Gastrocnemius medialis (tissue), 4 donors: ENCODE results near the gene XPO1. TPM values are rescaled to one million over a fixed set of nuclear protein-coding genes. Genes with fewer than 3 reads are reported as not detected.
"Not testable (repeated sequence)": the region's sequence is repeated elsewhere in the genome, so short reads cannot be mapped to it uniquely, and the experiment has no call there.

Source experiments
- ATAC-seq, 2 donors: fragments of 150-250 bp; one replicate each; pipeline ENCODE4 v1.9.1; 2016
- DNase-seq, 2 donors: peaks; one replicate each; pipeline ENCODE4 v3.0.0-alpha.2; 2019
- H3K27ac ChIP-seq, 4 donors: fragments of 200-600 bp; sonication (generic); 1 replicate in 1 of 4; 2 replicates in 3 of 4; pipeline ENCODE4 v1.5.1; 2016 to 2018; ENCODE audit warnings: mild to moderate bottlenecking in 2 of 4, moderate library complexity in 1 of 4
- H3K27me3 ChIP-seq, 3 donors: fragments of 200-600 bp; sonication (generic) in 2 of 3; 1 replicate in 1 of 3; 2 replicates in 2 of 3; pipeline versions ENCODE4 v1.5.1 to v1.6.0; 2016 to 2019; ENCODE audit warnings: mild to moderate bottlenecking in 1 of 3, moderate library complexity in 1 of 3
- H3K36me3 ChIP-seq, 2 donors: fragments of 200-600 bp; sonication (generic) in 1 of 2; one replicate each; pipeline ENCODE4 v1.5.1; 2017 to 2018
- H3K4me1 ChIP-seq, 2 donors: fragments of 200-600 bp; sonication (generic) in 1 of 2; one replicate each; pipeline ENCODE4 v1.5.1; 2016 to 2017; ENCODE audit warnings: mild to moderate bottlenecking in 2 of 2
- H3K4me3 ChIP-seq, 4 donors: fragments of 200-600 bp; sonication (generic) in 3 of 4; 1 replicate in 1 of 4; 2 replicates in 3 of 4; pipeline ENCODE4 v1.5.1; 2016 to 2019; ENCODE audit warnings: mild to moderate bottlenecking in 2 of 4
- H3K9me3 ChIP-seq, 3 donors: fragments of 200-600 bp; sonication (generic) in 2 of 3; 1 replicate in 1 of 3; 2 replicates in 2 of 3; pipeline ENCODE4 v1.5.1; 2016 to 2019
- CTCF ChIP-seq, 5 experiments: fragments of 450-650 bp in 3 of 5; fragments of 200-600 bp in 2 of 5; sonication (generic) in 2 of 5; IDR thresholded peaks in 4 of 5; conservative IDR thresholded peaks in 1 of 5; 1 replicate in 4 of 5; 2 replicates in 1 of 5; pipeline ENCODE4 v1.5.1; 2016 to 2019; ENCODE audit warnings: antibody characterized with exemption in 5 of 5, mild to moderate bottlenecking in 3 of 5, moderate library complexity in 3 of 5
- POLR2A ChIP-seq, 2 donors: fragments of 450-650 bp; IDR thresholded peaks; one replicate each; pipeline ENCODE4 v1.6.1; 2017; ENCODE audit warnings: antibody characterized with exemption in 2 of 2, mild to moderate bottlenecking in 2 of 2, moderate library complexity in 2 of 2
- in situ Hi-C, 4 donors: fragments of 200-750 bp; cut with MboI; loops; one replicate each; pipeline versions ENCODE4 v1.15.0 to v1.8.0; 2017; ENCODE audit warnings: low sequenced_read_pairs in 4 of 4
- intact Hi-C: fragments of 100-400 bp; cut with DNase I; formaldehyde crosslinking; loops from one replicate; pipeline ENCODE4 v1.15.1; 2023; ENCODE audit warnings: low total_unique reads
- total RNA-seq, 4 donors: library from RNA; depleted of rRNA; stranded (reverse); fragments of >200 nt; gene quantifications; one replicate each; pipeline versions ENCODE4 v1.1.0 to v1.2.3, GENCODE V29; 2016

The XPO1 gene
- total RNA-seq, 4 donors from 2014 or later, result 34.3 to 69.1 (median 56.3) TPM

GRCh38 chr2:61492476-61492875 is 45.7 kb downstream of the XPO1 start:
- Histone ChIP-seq H3K27ac (no peak overlapping the region), H3K27me3 (no peaks in the 10 kb centered on the region), H3K9me3 (no peaks in the 10 kb centered on the region), H3K4me3 (no peak overlapping the region), H3K4me1 (peaks cover 0 to 5% of the 10 kb centered on the region in 2 donors), H3K36me3 (peaks cover 5 to 90% of the 10 kb centered on the region in 2 donors)
- TF ChIP-seq CTCF (IDR thresholded peaks at IDR 0.05 in 4 of 5, conservative IDR thresholded peaks at IDR 0.05 in 1 of 5), result no peak
- TF ChIP-seq POLR2A (IDR thresholded peaks at IDR 0.05), result no peak
- intact Hi-C loops, result no loop called here
- DNase-seq (no peak), ATAC-seq (no peak)
- in situ Hi-C loops, result no loop called here

GRCh38 chr2:61485281-61485680 is 52.9 kb downstream of the XPO1 start:
- H3K27me3 ChIP-seq, result no peaks in the 10 kb centered on the region
- no peak overlapping the region for H3K4me3 ChIP-seq
- H3K4me1 ChIP-seq, result no peaks in the 10 kb centered on the region
- peaks cover 0 to 96% of the 10 kb centered on the region in 2 donors for H3K36me3 ChIP-seq
- H3K27ac ChIP-seq, result no peak overlapping the region
- intact Hi-C loops, result no loop called here
- ATAC-seq (no peak), DNase-seq (no peak)
- in situ Hi-C loops, result no loop called here
- no peak for TF ChIP-seq POLR2A (IDR thresholded peaks at IDR 0.05)
- no peak for TF ChIP-seq CTCF (IDR thresholded peaks at IDR 0.05 in 4 of 5, conservative IDR thresholded peaks at IDR 0.05 in 1 of 5)
- no peaks in the 10 kb centered on the region for H3K9me3 ChIP-seq

GRCh38 chr2:61478086-61478485 is 60.1 kb downstream of the XPO1 start:
- Histone ChIP-seq H3K27ac (no peak overlapping the region), H3K4me1 (no peaks in the 10 kb centered on the region), H3K4me3 (no peak overlapping the region), H3K27me3 (no peaks in the 10 kb centered on the region), H3K9me3 (no peaks in the 10 kb centered on the region), H3K36me3 (peaks cover 0 to 59% of the 10 kb centered on the region in 2 donors)
- DNase-seq (no peak), ATAC-seq (no peak)
- intact Hi-C loops (no loop called here), in situ Hi-C loops (loop anchor here in 1 of 4 donors (10.0 kb wide), 1 partner anchor 57 kb away; the partner anchor contains the start of gene XPO1)
- TF ChIP-seq CTCF (IDR thresholded peaks at IDR 0.05 in 4 of 5, conservative IDR thresholded peaks at IDR 0.05 in 1 of 5), result no peak
- no peak for TF ChIP-seq POLR2A (IDR thresholded peaks at IDR 0.05)

DNA sequence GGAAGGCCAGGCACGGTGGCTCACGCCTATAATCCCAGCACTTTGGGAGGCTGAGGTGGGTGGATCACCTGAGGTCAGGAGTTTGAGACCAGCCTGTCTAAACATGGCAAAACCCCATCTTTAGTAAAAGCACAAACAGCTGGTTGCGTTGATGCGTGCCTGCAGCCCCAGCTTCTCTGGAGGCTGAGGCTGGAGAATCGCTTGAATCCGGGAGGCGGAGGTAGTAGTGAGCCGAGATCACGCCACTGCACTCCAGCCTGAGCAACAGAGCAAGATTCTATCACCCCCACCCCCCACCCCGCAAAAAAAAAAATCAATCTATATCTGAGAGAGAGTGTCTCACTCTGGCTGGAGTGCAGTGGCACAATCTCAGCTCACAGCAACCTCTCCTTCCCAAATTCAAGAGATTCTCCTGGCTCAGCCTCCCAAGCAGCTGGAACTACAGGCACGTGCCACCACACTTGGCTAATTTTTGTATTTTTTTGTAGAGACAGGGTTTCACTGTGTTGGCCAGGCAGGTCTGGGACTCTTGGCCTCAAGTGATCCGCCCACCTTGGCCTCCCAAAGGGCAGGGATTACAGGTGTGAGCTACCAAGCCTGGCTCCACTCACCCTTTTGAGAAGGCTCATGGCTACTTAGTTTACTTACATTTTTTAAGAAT is 61.1 kb downstream of the XPO1 start:
- H3K36me3 ChIP-seq, result peaks cover 0 to 49% of the 10 kb centered on the region in 2 donors
- H3K27ac ChIP-seq, H3K27me3 ChIP-seq, H3K4me1 ChIP-seq, DNase-seq, H3K9me3 ChIP-seq, intact Hi-C loops, ATAC-seq, H3K4me3 ChIP-seq: not testable (repeated sequence)
- in situ Hi-C loops, result loop anchor here in 1 of 4 donors (10.0 kb wide), 1 partner anchor 58 kb away; the partner anchor contains the start of gene XPO1

GRCh38 chr2:61471905-61472805 is 66.0 kb downstream of the XPO1 start:
- intact Hi-C loops (loop anchor here (1.0 to 5.0 kb wide), 5 partner anchors 37 to 382 kb away; partner anchors contain the start of genes FAM161A and XPO1), in situ Hi-C loops (loop anchor here in 1 of 4 donors (10.0 kb wide), 1 partner anchor 63 kb away; the partner anchor contains the start of gene XPO1)
- Histone ChIP-seq H3K36me3 (no peaks in the 10 kb centered on the region), H3K9me3 (no peaks in the 10 kb centered on the region), H3K27ac (peak overlapping the region; percentile 95 to 100 (median 98)), H3K27me3 (no peaks in the 10 kb centered on the region), H3K4me3 (peak overlapping the region; percentile 78 to 98 (median 86)), H3K4me1 (peaks cover 23 to 29% of the 10 kb centered on the region in 2 donors)
- peak in 1 of 2 donors; percentile 38 for DNase-seq
- peak; percentile 6 to 24 for ATAC-seq
- TF ChIP-seq POLR2A (IDR thresholded peaks at IDR 0.05) (no peak), CTCF (IDR thresholded peaks at IDR 0.05 in 4 of 5, conservative IDR thresholded peaks at IDR 0.05 in 1 of 5) (no peak)
